ENCODE data around the gene NRAP. TPM values are rescaled to one million over a fixed set of nuclear protein-coding genes. Genes with fewer than 3 reads are reported as not detected.

Gene NRAP
- total and polyA plus RNA-seq, 2 of the 8 experiments (the other 6 are each of a cell fraction or from before 2014, with no cell fraction given): not detected

DNA sequence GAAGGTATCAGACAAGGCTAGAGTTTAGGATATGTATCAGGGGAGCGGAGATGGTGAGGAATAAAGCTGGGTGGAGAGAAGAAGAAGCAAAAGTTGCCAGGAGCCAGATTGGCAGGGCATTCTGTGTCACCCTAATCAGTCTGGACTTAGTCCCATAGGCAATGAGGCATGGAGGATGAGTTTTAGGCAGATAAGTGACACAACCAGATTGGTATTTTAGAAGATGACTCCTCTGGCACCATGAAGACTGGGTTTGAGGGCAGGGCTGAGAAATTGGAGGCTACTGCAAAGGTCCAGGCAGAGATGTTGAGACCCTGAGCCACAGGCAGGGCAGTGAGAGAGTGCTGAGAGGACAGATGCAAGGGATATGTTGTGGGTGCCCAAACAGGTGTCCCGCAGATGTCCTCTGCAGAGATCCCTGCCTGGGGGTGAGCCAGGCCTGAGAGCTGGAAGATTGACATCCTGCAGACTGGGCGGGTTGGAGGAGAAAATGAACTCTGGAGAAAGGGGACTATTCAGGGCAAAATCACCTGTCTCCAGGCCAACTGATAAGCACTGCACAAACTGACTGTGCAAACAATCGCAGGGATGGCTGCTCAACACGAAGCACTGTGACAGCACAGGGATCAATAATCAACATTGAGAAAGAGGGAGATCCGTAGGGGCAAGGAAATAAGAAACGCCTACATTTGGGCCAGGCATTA, 122.8 kb downstream of the NRAP start:
- Histone ChIP-seq H3K4me3 (ENCODE audit: extremely low read depth in 1 of 4, insufficient read depth in 2 of 4, low read depth in 3 of 4, low read length in 4 of 4) (no peak overlapping the region), H3K14ac (ENCODE audit: insufficient read length) (no peak overlapping the region), H2BK120ac (replicated peaks; ENCODE audit: low read depth, low read length) (no peak overlapping the region), H3K27ac (ENCODE audit: low read depth, low read length) (no peak overlapping the region), H3K56ac (replicated peaks; ENCODE audit: insufficient read length, low read depth, low read length) (no peak overlapping the region), H3K23me2 (ENCODE audit: low read depth, low read length) (no peaks in the 10 kb centered on the region), H3K4me2 (ENCODE audit: insufficient read depth in 1 of 2, low read depth in 2 of 2, low read length in 2 of 2) (no peak overlapping the region), H2AFZ (ENCODE audit: low read length) (no peak overlapping the region), H3K9me3 (ENCODE audit: insufficient read depth in 2 of 2, low read depth in 1 of 2, low read length in 1 of 2) (no peaks in the 10 kb centered on the region), H2BK12ac (ENCODE audit: low read depth, low read length) (no peak overlapping the region), H4K5ac (ENCODE audit: insufficient read length, low read depth, low read length) (no peak overlapping the region), H3K4ac (replicated peaks; ENCODE audit: insufficient read length, low read depth, low read length) (no peak overlapping the region), H3K18ac (ENCODE audit: extremely low read depth, low read length) (no peak overlapping the region), H2BK20ac (ENCODE audit: low read length) (no peak overlapping the region), H4K91ac (replicated peaks; ENCODE audit: insufficient read length, low read length) (no peak overlapping the region), H3K9ac (replicated peaks in 1 of 4; ENCODE audit: extremely low read depth in 1 of 4, low read depth in 3 of 4, low read length in 3 of 4) (no peak overlapping the region), H3K36me3 (ENCODE audit: control insufficient read depth in 2 of 4, insufficient read depth in 4 of 4, low read length in 3 of 4) (no peaks in the 10 kb centered on the region), H2BK5ac (ENCODE audit: low read depth, low read length) (no peak overlapping the region), H4K8ac (ENCODE audit: extremely low read depth, insufficient read depth, low read length) (no peak overlapping the region; the same call in 1 of the 2 replicates), H2AK5ac (ENCODE audit: low read depth, low read length) (no peak overlapping the region), H3K4me1 (replicated peaks in 1 of 4; ENCODE audit: control insufficient read depth in 3 of 4, insufficient read depth in 4 of 4, low read length in 3 of 4) (no peaks in the 10 kb centered on the region), H3K23ac (ENCODE audit: insufficient read length) (no peak overlapping the region), H2BK15ac (ENCODE audit: low read length) (no peak overlapping the region), H3K79me2 (ENCODE audit: control insufficient read depth in 1 of 2, insufficient read depth in 2 of 2, low read length in 2 of 2) (no peaks in the 10 kb centered on the region), H4K20me1 (replicated peaks in 1 of 2; ENCODE audit: control insufficient read depth in 1 of 2, insufficient read depth in 2 of 2, low read length in 2 of 2) (peaks cover 0 to 3% of the 10 kb centered on the region in 2 experiments), H3K79me1 (ENCODE audit: low read depth, low read length) (no peaks in the 10 kb centered on the region), H3K27me3 (replicated peaks in 1 of 4; ENCODE audit: control insufficient read depth in 3 of 4, extremely low read depth in 1 of 4, insufficient read depth in 3 of 4, low read length in 3 of 4) (no peaks in the 10 kb centered on the region)
- POLR2A ChIA-PET (ENCODE audit: partially characterized antibody): no interaction called here
- no peak for FAIRE-seq
- DNase-seq (ENCODE audit: low read depth in 1 of 2, low spot score in 2 of 2): no peak
- CTCF ChIA-PET (ENCODE audit: partially characterized antibody): interaction anchor here (0.8 to 2.1 kb wide), 4 partner anchors 16 to 21 kb away, joined by 3 to 5 read pairs (median 4); no protein-coding TSS in a partner anchor
- WGBS, 2 experiments (ENCODE audit: extremely low coverage in 1 of 2, insufficient coverage in 1 of 2, insufficient read length in 1 of 2, insufficient replicate concordance in 2 of 2, low coverage in 1 of 2, low lambda C conversion rate in 2 of 2, missing lambda C conversion rate in 1 of 2): 81% methylated on average over 7 of the region's 7 CpGs; no CpG with 5 or more reads in 1 of the 2 experiments
- no peak for TF ChIP-seq RBBP5 (IDR thresholded peaks at IDR 0.05; ENCODE audit: borderline replicate concordance, low read depth, low read length)
- TF ChIP-seq SP1 (IDR thresholded peaks at IDR 0.05; ENCODE audit: low read depth, low read length): no peak
- TF ChIP-seq POLR2AphosphoS5 (IDR thresholded peaks at IDR 0.05; ENCODE audit: low read depth, low read length): no peak
- TF ChIP-seq EGR1 (IDR thresholded peaks at IDR 0.05; ENCODE audit: borderline replicate concordance, low read depth, low read length): no peak
- TF ChIP-seq, protein P1, sequence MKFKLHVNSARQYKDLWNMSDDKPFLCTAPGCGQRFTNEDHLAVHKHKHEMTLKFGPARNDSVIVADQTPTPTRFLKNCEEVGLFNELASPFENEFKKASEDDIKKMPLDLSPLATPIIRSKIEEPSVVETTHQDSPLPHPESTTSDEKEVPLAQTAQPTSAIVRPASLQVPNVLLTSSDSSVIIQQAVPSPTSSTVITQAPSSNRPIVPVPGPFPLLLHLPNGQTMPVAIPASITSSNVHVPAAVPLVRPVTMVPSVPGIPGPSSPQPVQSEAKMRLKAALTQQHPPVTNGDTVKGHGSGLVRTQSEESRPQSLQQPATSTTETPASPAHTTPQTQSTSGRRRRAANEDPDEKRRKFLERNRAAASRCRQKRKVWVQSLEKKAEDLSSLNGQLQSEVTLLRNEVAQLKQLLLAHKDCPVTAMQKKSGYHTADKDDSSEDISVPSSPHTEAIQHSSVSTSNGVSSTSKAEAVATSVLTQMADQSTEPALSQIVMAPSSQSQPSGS (IDR thresholded peaks at IDR 0.05; ENCODE audit: low read length): no peak
- TF ChIP-seq, protein P2, sequence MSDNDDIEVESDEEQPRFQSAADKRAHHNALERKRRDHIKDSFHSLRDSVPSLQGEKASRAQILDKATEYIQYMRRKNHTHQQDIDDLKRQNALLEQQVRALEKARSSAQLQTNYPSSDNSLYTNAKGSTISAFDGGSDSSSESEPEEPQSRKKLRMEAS (IDR thresholded peaks at IDR 0.05): no peak
